Measurements from ENCODE around the gene TNFRSF14. TPM values are rescaled to one million over a fixed set of nuclear protein-coding genes. Genes with fewer than 3 reads are reported as not detected.

TNFRSF14 gene
- total and polyA plus RNA-seq, 9 of the 15 experiments (the other 6 are each of a cell fraction or from before 2014, with no cell fraction given): 0.11 to 2.3 (median 0.68) TPM; not detected in 2

- TF ChIP-seq CBX3 (IDR thresholded peaks at IDR 0.05; ENCODE audit: borderline replicate concordance in 1 of 2, low read length in 2 of 2) (0 out of 3 replicates have a peak, but pooled peaks of 1 of the 2 experiments have one; percentile 2), POLR3G (IDR thresholded peaks at IDR 0.05; ENCODE audit: extremely low read depth, insufficient read length, insufficient replicate concordance) (no peak), IRF1 (CRISPR knock-in tag; IDR thresholded peaks at IDR 0.05; ENCODE audit: borderline replicate concordance) (no peak), KAT7 (CRISPR knock-in tag; IDR thresholded peaks at IDR 0.05; ENCODE audit: borderline replicate concordance) (no peak), TAL1 (IDR thresholded peaks at IDR 0.05) (no peak), SMAD3 (CRISPR knock-in tag; conservative IDR thresholded peaks at IDR 0.05) (no peak; the same call in 1 of the 2 replicates), SPI1 (IDR thresholded peaks at IDR 0.05; ENCODE audit: borderline replicate concordance, low read depth, low read length) (no peak), TBL1XR1 (IDR thresholded peaks at IDR 0.05; ENCODE audit: low read length in 2 of 2) (no peak), HEY1 (CRISPR knock-in tag; IDR thresholded peaks at IDR 0.05; ENCODE audit: borderline replicate concordance) (no peak), ZNF134 (CRISPR knock-in tag; conservative IDR thresholded peaks at IDR 0.05) (no peak), ID3 (CRISPR knock-in tag; IDR thresholded peaks at IDR 0.05) (no peak), ID3 (tag; IDR thresholded peaks at IDR 0.05) (no peak), U2AF2 (optimal IDR thresholded peaks at IDR 0.05; ENCODE audit: low read depth, low read length) (no peak), EWSR1 (IDR thresholded peaks at IDR 0.05; ENCODE audit: borderline replicate concordance, low read depth, partially characterized antibody) (no peak), HOXB6 (CRISPR knock-in tag; IDR thresholded peaks at IDR 0.05; ENCODE audit: borderline replicate concordance) (no peak), XRCC4 (IDR thresholded peaks at IDR 0.05; ENCODE audit: extremely low read depth, insufficient read depth, insufficient read length) (no peak), SRSF9 (IDR thresholded peaks at IDR 0.05; ENCODE audit: borderline replicate concordance, low read depth, low read length) (no peak), EHMT2 (IDR thresholded peaks at IDR 0.05) (no peak), JUN (IDR thresholded peaks at IDR 0.05; ENCODE audit: borderline replicate concordance, low read depth, low read length) (0 out of 2 replicates have a peak, but pooled peaks have one; percentile 2), JUN (CRISPR knock-in tag; IDR thresholded peaks at IDR 0.05; ENCODE audit: borderline replicate concordance) (no peak), ZNF398 (CRISPR knock-in tag; IDR thresholded peaks at IDR 0.05) (no peak), BCLAF1 (IDR thresholded peaks at IDR 0.05; ENCODE audit: borderline replicate concordance in 1 of 2, control insufficient read depth in 1 of 2, low read depth in 2 of 2, low read length in 1 of 2) (no peak)
These were observed 11.9 kb upstream of the TNFRSF14 start (continued) for GRCh38 chr1:2544093-2544874.
